K562 (cell line): ENCODE data around the gene HOXA13. TPM values are rescaled to one million over a fixed set of nuclear protein-coding genes. Genes with fewer than 3 reads are reported as not detected.

Experiments
- ATAC-seq: fragments of 200-7000 bp; cut with Tn5 transposase; 3 replicates; pipeline ENCODE4 v1.9.1; 2020; ENCODE audit warnings: moderate library complexity
- BruUV-seq: library from RNA; stranded (reverse); fragments of 400-500 nt; replicated peaks from 2 replicates; lab custom pipeline; 2021; lab: Mats Ljungman, UMichigan
- CTCF ChIA-PET: fragments of 300-600 bp; formaldehyde crosslinking; extraction: SDS; loops from one replicate; lab custom pipeline; 2021; ENCODE audit warnings: low intra/inter-chr PET ratio; lab: Yijun Ruan, JAX
- POLR2A ChIA-PET: fragments of 300-600, 350-650 bp; sonication (Branson Sonifier 250); formaldehyde crosslinking; extraction: SDS; loops from one replicate; lab custom pipeline; 2021; ENCODE audit warnings: antibody characterized with exemption, inconsistent platforms; lab: Yijun Ruan, JAX
- DNase-seq, 4 experiments: peaks; one replicate each; pipeline versions ENCODE4 v3.0.0 to v3.0.0-alpha.2; 2011 to 2018; ENCODE audit warnings: low spot score in 3 of 4, mixed read lengths in 3 of 4; ENCODE audit errors: extremely low read depth in 1 of 4
- FAIRE-seq: peaks from 2 replicates; lab custom pipeline; 2011; peaks lifted over from hg19 to GRCh38; lab: Jason Lieb, UNC
- H2AFZ ChIP-seq: 2 replicates; pipeline ENCODE4 v1.6.0; 2011; ENCODE audit warnings: low read depth, low read length, control low read depth, inconsistent platforms
- H3K27ac ChIP-seq: fragments of 200-600 bp; 3 replicates; pipeline ENCODE4 v1.8.0; 2011; ENCODE audit warnings: low read depth, mild to moderate bottlenecking, control low read depth, inconsistent platforms, low read length, moderate library complexity, mixed read lengths; ENCODE audit errors: extremely low read depth
- H3K27me3 ChIP-seq, 2 experiments: fragments of 300-600 bp in 1 of 2; 2 replicates in 1 of 2; 3 replicates in 1 of 2; pipeline versions ENCODE4 v1.6.0 to v1.8.0; 2011; ENCODE audit warnings: inconsistent platforms in 2 of 2, low read length in 2 of 2, mild to moderate bottlenecking in 1 of 2, mixed read lengths in 1 of 2, moderate library complexity in 1 of 2; ENCODE audit not compliant: control insufficient read depth in 2 of 2, insufficient read depth in 2 of 2
- H3K36me3 ChIP-seq: fragments of 300-600 bp; 3 replicates; pipeline ENCODE4 v1.8.0; 2011; ENCODE audit warnings: mild to moderate bottlenecking, low read length, inconsistent platforms; ENCODE audit not compliant: control insufficient read depth, insufficient read depth
- H3K4me1 ChIP-seq, 2 experiments: fragments of 200-600 bp in 1 of 2; replicated peaks in 1 of 2; 2 replicates in 1 of 2; 3 replicates in 1 of 2; pipeline versions ENCODE4 v1.5.1 to v1.8.0; 2011; ENCODE audit warnings: inconsistent platforms in 2 of 2, low read length in 2 of 2, mild to moderate bottlenecking in 1 of 2, mixed read lengths in 1 of 2, moderate library complexity in 1 of 2; ENCODE audit not compliant: control insufficient read depth in 2 of 2, insufficient read depth in 2 of 2
- H3K4me2 ChIP-seq: 2 replicates; pipeline ENCODE4 v1.6.1; 2011; ENCODE audit warnings: low read length, control low read depth, inconsistent platforms, mixed read lengths; ENCODE audit not compliant: insufficient read depth
- H3K4me3 ChIP-seq: fragments of 200-600 bp; sonication (generic), shearing (Covaris generic); 2 replicates; pipeline ENCODE4 v1.5.1; 2016; ENCODE audit warnings: control low read depth, inconsistent platforms
- H3K79me2 ChIP-seq: fragments of 200-600 bp; 3 replicates; pipeline ENCODE4 v1.8.0; 2011; ENCODE audit warnings: low read length, inconsistent platforms; ENCODE audit not compliant: control insufficient read depth, insufficient read depth
- H3K9ac ChIP-seq, 2 experiments: 2 replicates each; pipeline versions ENCODE4 v1.6.0 to v1.6.1; 2011; ENCODE audit warnings: low read depth in 2 of 2, low read length in 2 of 2, control low read depth in 1 of 2, inconsistent platforms in 1 of 2, mild to moderate bottlenecking in 1 of 2, mixed read lengths in 1 of 2; ENCODE audit not compliant: insufficient read depth in 1 of 2
- H3K9me1 ChIP-seq: one replicate; pipeline ENCODE4 v1.6.0; 2011; ENCODE audit warnings: inconsistent platforms, mild to moderate bottlenecking, low read length, moderate library complexity; ENCODE audit not compliant: control insufficient read depth, insufficient read depth
- H3K9me3 ChIP-seq: replicated peaks from 2 replicates; pipeline ENCODE4 v1.5.1; 2011; ENCODE audit warnings: low read depth, low read length, inconsistent platforms; ENCODE audit not compliant: control insufficient read depth, insufficient read depth
- H4K20me1 ChIP-seq: replicated peaks from 2 replicates; pipeline ENCODE4 v1.6.1; 2011; ENCODE audit warnings: low read length, inconsistent platforms, mixed read lengths; ENCODE audit not compliant: control insufficient read depth, insufficient read depth
- CHAMP1 ChIP-seq: fragments of 450-650 bp; IDR thresholded peaks from 2 replicates; pipeline ENCODE4 v1.6.1; 2016; ENCODE audit warnings: mild to moderate bottlenecking
- HCFC1 ChIP-seq: IDR thresholded peaks from 2 replicates; pipeline ENCODE4 v1.6.1; 2012; ENCODE audit warnings: low read depth, low read length, improper control_type of control experiment
- NONO ChIP-seq, 2 experiments: fragments of 200-400 bp in 1 of 2; fragments of 450-650 bp in 1 of 2; formaldehyde crosslinking in 1 of 2; IDR thresholded peaks; 2 replicates each; pipeline ENCODE4 v1.6.1; 2017; ENCODE audit warnings: low read depth in 2 of 2, mild to moderate bottlenecking in 2 of 2, moderate library complexity in 2 of 2, low read length in 1 of 2
- ZNF584 ChIP-seq: fragments of 200-800 bp; sonication (Bioruptor generic); IDR thresholded peaks from 2 replicates; pipeline ENCODE4 v1.6.1; 2016; ENCODE audit warnings: low read depth, mild to moderate bottlenecking, missing genetic modification characterization, missing compliant biosample characterization
- WGBS: fragments of 100-300 bp; shearing (Covaris generic); methylation state at CpG from one replicate; pipeline ENCODE4 v1.1.6; 2016; ENCODE audit warnings: low coverage, mixed read lengths; ENCODE audit not compliant: insufficient coverage; ENCODE audit errors: missing lambda C conversion rate; 5-methylcytosine and 5-hydroxymethylcytosine counted together
- in situ Hi-C: fragments of 300-500 bp; cut with MboI; formaldehyde crosslinking; loops from 4 replicates; pipeline ENCODE4 v1.15.0; 2018; ENCODE audit warnings: inconsistent platforms, mixed read lengths
- intact Hi-C: fragments of 100-400 bp; cut with micrococcal nuclease; formaldehyde crosslinking; loops from 2 replicates; pipeline ENCODE4 v1.14.2; 2022
- polyA plus RNA-seq, 8 experiments: library from polyadenylated mRNA; depleted of rRNA in 4 of 8; stranded (reverse) in 5 of 8; unstranded in 3 of 8; fragments of >200 nt; fragmentation: Nextera tagmentation in 2 of 8; fragmentation: Illumina TruSeq in 1 of 8; extraction: Ambion mirVana in 2 of 8; extraction: Trizol in 1 of 8; gene quantifications; 2 replicates each; pipeline versions ENCODE4 v1.2.1 to v1.2.3, GENCODE V29; 2011 to 2014; ENCODE audit warnings: inconsistent platforms in 1 of 8, missing spikeins in 1 of 8
- total RNA-seq, 7 experiments: library from RNA; depleted of rRNA in 6 of 7; stranded (reverse); fragments of >200 nt in 6 of 7; fragmentation: Illumina TruSeq in 2 of 7; extraction: Trizol in 2 of 7; gene quantifications; 2 replicates each; pipeline versions ENCODE4 v1.2.1 to v1.2.3, GENCODE V29; 2011 to 2021; ENCODE audit warnings: low replicate concordance in 1 of 7

HOXA13 gene
- total and polyA plus RNA-seq, 9 of the 15 experiments (the other 6 are each of a cell fraction or from before 2014, with no cell fraction given): not detected

GRCh38 chr7:27172823-27173510 lies 26.9 kb downstream of the HOXA13 start:
- ChIA-PET CTCF (no interaction called here), POLR2A (no interaction called here)
- Histone ChIP-seq H3K4me2 (no peak overlapping the region), H3K36me3 (no peaks in the 10 kb centered on the region), H2AFZ (no peak overlapping the region), H3K9ac (no peak overlapping the region), H3K27ac (no peak overlapping the region), H3K9me3 (no peaks in the 10 kb centered on the region), H4K20me1 (no peaks in the 10 kb centered on the region), H3K27me3 (peaks cover 29 to 76% of the 10 kb centered on the region in 2 experiments), H3K9me1 (no peaks in the 10 kb centered on the region), H3K4me3 (no peak overlapping the region), H3K79me2 (no peaks in the 10 kb centered on the region), H3K4me1 (peaks cover 0 to 3% of the 10 kb centered on the region in 2 experiments; a peak in 1 of 5 replicates)
- in situ Hi-C loops: loop anchor here (25.0 kb wide), 3 partner anchors 661 to 1286 kb away; no protein-coding TSS in a partner anchor
- intact Hi-C loops: no loop called here
- TF ChIP-seq HCFC1: no peak
- no peak for TF ChIP-seq CHAMP1
- no peak for TF ChIP-seq NONO (IDR thresholded peaks at IDR 0.05; ENCODE audit: low read depth in 2 of 2, low read length in 1 of 2)
- TF ChIP-seq ZNF584 (CRISPR knock-in tag): no peak
- FAIRE-seq: no peak
- no peak for DNase-seq
- BruUV-seq: no TSS peak
- WGBS: 23% methylated on average over 20 of the region's 58 CpGs
- ATAC-seq: no peak
